Sigmoid colon (tissue), 4 donors: ENCODE data around the gene MOSPD3.

Experiments used
- EP300 ChIP-seq, 4 donors: sonication (generic); formaldehyde crosslinking; IDR thresholded peaks; one replicate each; pipeline ENCODE4 v1.6.1; 2017; ENCODE audit warnings: antibody characterized with exemption in 4 of 4
- POLR2A ChIP-seq, 2 donors: fragments of 450-650 bp; IDR thresholded peaks; one replicate each; pipeline ENCODE4 v1.6.1; 2016; ENCODE audit warnings: antibody characterized with exemption in 2 of 2, mild to moderate bottlenecking in 2 of 2, moderate library complexity in 2 of 2
- POLR2AphosphoS5 ChIP-seq, 4 donors: sonication (generic); formaldehyde crosslinking; IDR thresholded peaks; one replicate each; pipeline ENCODE4 v1.6.1; 2017; ENCODE audit warnings: antibody characterized with exemption in 4 of 4
- TF ChIP-seq, protein P1 (sequence below), 4 experiments: fragments of 450-650 bp in 3 of 4; fragments of 200-600 bp in 1 of 4; IDR thresholded peaks; one replicate each; pipeline ENCODE4 v1.5.1; 2016 to 2019; ENCODE audit warnings: antibody characterized with exemption in 4 of 4, mild to moderate bottlenecking in 3 of 4, moderate library complexity in 2 of 4

DNA sequence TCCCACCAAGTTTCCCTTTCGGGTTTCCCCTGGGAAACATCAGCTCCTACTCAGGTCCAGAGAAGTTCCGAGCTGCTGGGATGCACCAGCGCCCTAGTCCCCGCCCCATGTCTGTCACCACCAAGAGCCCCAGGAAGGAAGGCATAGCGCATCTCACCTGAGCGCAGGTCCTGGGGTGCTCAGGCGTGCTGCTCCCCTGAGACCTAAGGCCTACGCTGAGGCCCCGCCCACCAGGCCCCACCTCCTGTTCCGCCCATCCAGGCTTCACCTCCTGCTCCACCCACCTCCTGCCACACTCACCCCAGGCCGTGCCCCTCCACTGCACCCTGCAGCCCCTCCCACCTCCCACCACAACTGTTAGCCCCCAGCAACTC is 30.2 kb downstream of the MOSPD3 start:
- TF ChIP-seq, protein P1, sequence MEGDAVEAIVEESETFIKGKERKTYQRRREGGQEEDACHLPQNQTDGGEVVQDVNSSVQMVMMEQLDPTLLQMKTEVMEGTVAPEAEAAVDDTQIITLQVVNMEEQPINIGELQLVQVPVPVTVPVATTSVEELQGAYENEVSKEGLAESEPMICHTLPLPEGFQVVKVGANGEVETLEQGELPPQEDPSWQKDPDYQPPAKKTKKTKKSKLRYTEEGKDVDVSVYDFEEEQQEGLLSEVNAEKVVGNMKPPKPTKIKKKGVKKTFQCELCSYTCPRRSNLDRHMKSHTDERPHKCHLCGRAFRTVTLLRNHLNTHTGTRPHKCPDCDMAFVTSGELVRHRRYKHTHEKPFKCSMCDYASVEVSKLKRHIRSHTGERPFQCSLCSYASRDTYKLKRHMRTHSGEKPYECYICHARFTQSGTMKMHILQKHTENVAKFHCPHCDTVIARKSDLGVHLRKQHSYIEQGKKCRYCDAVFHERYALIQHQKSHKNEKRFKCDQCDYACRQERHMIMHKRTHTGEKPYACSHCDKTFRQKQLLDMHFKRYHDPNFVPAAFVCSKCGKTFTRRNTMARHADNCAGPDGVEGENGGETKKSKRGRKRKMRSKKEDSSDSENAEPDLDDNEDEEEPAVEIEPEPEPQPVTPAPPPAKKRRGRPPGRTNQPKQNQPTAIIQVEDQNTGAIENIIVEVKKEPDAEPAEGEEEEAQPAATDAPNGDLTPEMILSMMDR (IDR thresholded peaks at IDR 0.05), result no peak
- TF ChIP-seq POLR2AphosphoS5 (IDR thresholded peaks at IDR 0.05) (no peak), EP300 (IDR thresholded peaks at IDR 0.05) (no peak), POLR2A (IDR thresholded peaks at IDR 0.05) (no peak)
